SU-DHL-6 (cell line): ENCODE measurements around the gene KLHL40.

Experiments used
- EZH2phosphoT487 ChIP-seq: fragments of 200-600 bp; sonication (generic), shearing (Covaris generic); conservative IDR thresholded peaks from 2 replicates; pipeline ENCODE4 v1.6.1; 2018; ENCODE audit warnings: mild to moderate bottlenecking, antibody characterized with exemption, low read length, moderate library complexity, mixed read lengths
- TF ChIP-seq, protein P1 (sequence below): fragments of 200-600 bp; sonication (generic); IDR thresholded peaks from one replicate; pipeline ENCODE4 v1.5.1; 2017; ENCODE audit warnings: antibody characterized with exemption, mild to moderate bottlenecking, low read length, moderate library complexity; ENCODE audit not compliant: insufficient read depth, poor library complexity, severe bottlenecking

DNA sequence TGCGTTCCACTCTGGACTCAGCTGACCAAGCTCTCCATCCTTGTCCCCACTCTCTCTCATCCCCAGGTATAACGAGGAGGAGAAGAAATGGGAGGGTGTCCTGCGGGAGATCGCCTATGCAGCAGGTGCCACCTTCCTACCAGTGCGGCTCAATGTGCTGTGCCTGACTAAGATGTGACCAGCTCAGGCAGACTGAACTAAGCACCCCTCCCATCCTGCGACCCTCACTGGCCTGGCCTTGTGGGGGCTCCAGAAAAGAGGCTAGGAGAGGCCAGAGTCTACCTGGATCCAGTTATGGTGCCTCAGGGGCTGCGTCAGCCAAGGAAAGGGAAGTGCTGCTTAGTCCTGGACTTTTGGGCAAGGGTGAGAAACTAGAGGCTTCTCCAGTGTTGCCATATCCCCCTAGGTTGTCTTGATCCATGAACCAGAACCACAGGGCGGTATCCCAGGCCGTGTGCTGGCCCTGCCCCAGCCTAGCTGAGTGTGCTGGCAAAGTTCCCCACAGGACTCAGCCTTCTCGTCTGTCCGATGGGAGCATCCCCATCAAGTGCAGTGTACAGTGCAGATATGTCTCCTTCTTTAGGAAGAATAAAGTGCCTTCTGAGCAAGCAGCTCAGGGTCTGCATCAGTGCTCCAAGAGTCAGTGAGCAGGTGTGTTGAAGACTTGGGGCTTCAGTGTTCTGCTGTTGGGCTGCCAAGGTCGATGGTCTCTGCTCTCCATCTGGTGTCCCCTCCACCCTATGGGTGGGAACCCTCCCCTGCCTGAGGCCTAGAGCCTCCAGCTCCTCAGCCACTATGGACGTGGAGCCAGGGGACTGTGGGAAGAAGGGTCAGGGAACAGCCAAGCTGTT is 6.7 kb downstream of the KLHL40 start:
- no peak for TF ChIP-seq EZH2phosphoT487
- TF ChIP-seq, protein P1, sequence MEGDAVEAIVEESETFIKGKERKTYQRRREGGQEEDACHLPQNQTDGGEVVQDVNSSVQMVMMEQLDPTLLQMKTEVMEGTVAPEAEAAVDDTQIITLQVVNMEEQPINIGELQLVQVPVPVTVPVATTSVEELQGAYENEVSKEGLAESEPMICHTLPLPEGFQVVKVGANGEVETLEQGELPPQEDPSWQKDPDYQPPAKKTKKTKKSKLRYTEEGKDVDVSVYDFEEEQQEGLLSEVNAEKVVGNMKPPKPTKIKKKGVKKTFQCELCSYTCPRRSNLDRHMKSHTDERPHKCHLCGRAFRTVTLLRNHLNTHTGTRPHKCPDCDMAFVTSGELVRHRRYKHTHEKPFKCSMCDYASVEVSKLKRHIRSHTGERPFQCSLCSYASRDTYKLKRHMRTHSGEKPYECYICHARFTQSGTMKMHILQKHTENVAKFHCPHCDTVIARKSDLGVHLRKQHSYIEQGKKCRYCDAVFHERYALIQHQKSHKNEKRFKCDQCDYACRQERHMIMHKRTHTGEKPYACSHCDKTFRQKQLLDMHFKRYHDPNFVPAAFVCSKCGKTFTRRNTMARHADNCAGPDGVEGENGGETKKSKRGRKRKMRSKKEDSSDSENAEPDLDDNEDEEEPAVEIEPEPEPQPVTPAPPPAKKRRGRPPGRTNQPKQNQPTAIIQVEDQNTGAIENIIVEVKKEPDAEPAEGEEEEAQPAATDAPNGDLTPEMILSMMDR: no peak
